Measurements from ENCODE around the gene FLOT1. TPM values are rescaled to one million over a fixed set of nuclear protein-coding genes. Genes with fewer than 3 reads are reported as not detected.

Gene FLOT1
- total and polyA plus RNA-seq, 2 of the 13 experiments (the other 11 are each of a cell fraction or from before 2014, with no cell fraction given), result 82.3 to 130 TPM

DNA sequence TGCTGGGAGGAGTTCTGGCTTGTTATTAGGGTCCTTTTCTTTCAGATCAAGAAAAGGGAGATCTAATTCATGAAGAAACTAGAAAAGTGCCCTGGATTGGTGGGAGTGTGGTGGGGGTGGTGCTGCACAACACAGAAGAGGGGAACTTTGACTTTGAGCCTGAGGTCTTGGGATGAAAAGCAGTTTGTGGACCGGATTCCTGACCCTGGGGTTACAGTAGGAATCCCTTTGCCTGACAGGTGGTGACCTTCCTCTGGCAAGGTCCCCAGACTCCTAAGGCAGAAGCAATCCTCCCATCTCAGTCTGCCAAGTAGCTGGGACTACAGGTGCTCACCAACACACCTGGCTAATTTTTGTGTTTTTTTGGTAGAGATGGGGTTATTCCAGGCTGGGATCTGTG lies 47.1 kb upstream of the FLOT1 start (continued):
- peak; percentile 87 for TF ChIP-seq HNF4G (IDR thresholded peaks at IDR 0.05; ENCODE audit: borderline replicate concordance, low read depth, low read length)
- peak; percentile 78; the same call in 1 of the 2 replicates for TF ChIP-seq HNF4G (CRISPR knock-in tag; IDR thresholded peaks at IDR 0.05; ENCODE audit: borderline replicate concordance, low read depth)
- TF ChIP-seq ONECUT2 (CRISPR knock-in tag; IDR thresholded peaks at IDR 0.05), result 0 out of 2 replicates have a peak, but pooled peaks have one; percentile 5
- 0 out of 2 replicates have a peak, but pooled peaks have one; percentile 23 for TF ChIP-seq MIER3 (CRISPR knock-in tag; IDR thresholded peaks at IDR 0.05; ENCODE audit: borderline replicate concordance)
- TF ChIP-seq SMYD3 (CRISPR knock-in tag; IDR thresholded peaks at IDR 0.05), result no peak
- TF ChIP-seq, protein P1, sequence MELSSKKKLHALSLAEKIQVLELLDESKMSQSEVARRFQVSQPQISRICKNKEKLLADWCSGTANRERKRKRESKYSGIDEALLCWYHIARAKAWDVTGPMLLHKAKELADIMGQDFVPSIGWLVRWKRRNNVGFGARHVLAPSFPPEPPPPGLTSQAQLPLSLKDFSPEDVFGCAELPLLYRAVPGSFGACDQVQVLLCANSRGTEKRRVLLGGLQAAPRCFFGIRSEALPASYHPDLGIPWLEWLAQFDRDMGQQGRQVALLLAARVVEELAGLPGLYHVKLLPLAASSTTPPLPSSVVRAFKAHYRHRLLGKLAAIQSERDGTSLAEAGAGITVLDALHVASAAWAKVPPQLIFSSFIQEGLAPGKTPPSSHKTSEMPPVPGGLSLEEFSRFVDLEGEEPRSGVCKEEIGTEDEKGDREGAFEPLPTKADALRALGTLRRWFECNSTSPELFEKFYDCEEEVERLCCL (CRISPR knock-in tag; IDR thresholded peaks at IDR 0.05; ENCODE audit: borderline replicate concordance), result no peak
- TF ChIP-seq SOX13 (IDR thresholded peaks at IDR 0.05), result no peak
- peak in 1 of 2 experiments; percentile 64; a peak in 2 of 4 replicates for TF ChIP-seq SOX13 (CRISPR knock-in tag; conservative IDR thresholded peaks at IDR 0.05 in 1 of 2, IDR thresholded peaks at IDR 0.05 in 1 of 2)
- no peak for TF ChIP-seq ZSCAN31 (CRISPR knock-in tag; IDR thresholded peaks at IDR 0.05; ENCODE audit: low read depth)
- TF ChIP-seq, protein P2, sequence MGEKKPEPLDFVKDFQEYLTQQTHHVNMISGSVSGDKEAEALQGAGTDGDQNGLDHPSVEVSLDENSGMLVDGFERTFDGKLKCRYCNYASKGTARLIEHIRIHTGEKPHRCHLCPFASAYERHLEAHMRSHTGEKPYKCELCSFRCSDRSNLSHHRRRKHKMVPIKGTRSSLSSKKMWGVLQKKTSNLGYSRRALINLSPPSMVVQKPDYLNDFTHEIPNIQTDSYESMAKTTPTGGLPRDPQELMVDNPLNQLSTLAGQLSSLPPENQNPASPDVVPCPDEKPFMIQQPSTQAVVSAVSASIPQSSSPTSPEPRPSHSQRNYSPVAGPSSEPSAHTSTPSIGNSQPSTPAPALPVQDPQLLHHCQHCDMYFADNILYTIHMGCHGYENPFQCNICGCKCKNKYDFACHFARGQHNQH (CRISPR knock-in tag; IDR thresholded peaks at IDR 0.05), result peak; percentile 61
- no peak; the same call in 1 of the 2 replicates for TF ChIP-seq MTA1 (CRISPR knock-in tag; IDR thresholded peaks at IDR 0.05; ENCODE audit: borderline replicate concordance)
- TF ChIP-seq, protein P3, sequence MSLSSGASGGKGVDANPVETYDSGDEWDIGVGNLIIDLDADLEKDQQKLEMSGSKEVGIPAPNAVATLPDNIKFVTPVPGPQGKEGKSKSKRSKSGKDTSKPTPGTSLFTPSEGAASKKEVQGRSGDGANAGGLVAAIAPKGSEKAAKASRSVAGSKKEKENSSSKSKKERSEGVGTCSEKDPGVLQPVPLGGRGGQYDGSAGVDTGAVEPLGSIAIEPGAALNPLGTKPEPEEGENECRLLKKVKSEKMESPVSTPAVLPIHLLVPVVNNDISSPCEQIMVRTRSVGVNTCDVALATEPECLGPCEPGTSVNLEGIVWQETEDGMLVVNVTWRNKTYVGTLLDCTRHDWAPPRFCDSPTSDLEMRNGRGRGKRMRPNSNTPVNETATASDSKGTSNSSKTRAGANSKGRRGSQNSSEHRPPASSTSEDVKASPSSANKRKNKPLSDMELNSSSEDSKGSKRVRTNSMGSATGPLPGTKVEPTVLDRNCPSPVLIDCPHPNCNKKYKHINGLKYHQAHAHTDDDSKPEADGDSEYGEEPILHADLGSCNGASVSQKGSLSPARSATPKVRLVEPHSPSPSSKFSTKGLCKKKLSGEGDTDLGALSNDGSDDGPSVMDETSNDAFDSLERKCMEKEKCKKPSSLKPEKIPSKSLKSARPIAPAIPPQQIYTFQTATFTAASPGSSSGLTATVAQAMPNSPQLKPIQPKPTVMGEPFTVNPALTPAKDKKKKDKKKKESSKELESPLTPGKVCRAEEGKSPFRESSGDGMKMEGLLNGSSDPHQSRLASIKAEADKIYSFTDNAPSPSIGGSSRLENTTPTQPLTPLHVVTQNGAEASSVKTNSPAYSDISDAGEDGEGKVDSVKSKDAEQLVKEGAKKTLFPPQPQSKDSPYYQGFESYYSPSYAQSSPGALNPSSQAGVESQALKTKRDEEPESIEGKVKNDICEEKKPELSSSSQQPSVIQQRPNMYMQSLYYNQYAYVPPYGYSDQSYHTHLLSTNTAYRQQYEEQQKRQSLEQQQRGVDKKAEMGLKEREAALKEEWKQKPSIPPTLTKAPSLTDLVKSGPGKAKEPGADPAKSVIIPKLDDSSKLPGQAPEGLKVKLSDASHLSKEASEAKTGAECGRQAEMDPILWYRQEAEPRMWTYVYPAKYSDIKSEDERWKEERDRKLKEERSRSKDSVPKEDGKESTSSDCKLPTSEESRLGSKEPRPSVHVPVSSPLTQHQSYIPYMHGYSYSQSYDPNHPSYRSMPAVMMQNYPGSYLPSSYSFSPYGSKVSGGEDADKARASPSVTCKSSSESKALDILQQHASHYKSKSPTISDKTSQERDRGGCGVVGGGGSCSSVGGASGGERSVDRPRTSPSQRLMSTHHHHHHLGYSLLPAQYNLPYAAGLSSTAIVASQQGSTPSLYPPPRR (CRISPR knock-in tag; IDR thresholded peaks at IDR 0.05; ENCODE audit: borderline replicate concordance), result 0 out of 2 replicates have a peak, but pooled peaks have one; percentile 4
- TF ChIP-seq KDM1A (CRISPR knock-in tag; IDR thresholded peaks at IDR 0.05), result no peak
- peak; percentile 94 for TF ChIP-seq NR2F6 (IDR thresholded peaks at IDR 0.05)
- TF ChIP-seq NR2F6 (CRISPR knock-in tag; IDR thresholded peaks at IDR 0.05), result peak; percentile 96
- TF ChIP-seq ZMYM4 (CRISPR knock-in tag; IDR thresholded peaks at IDR 0.05), result peak; percentile 53; the same call in 1 of the 2 replicates
- TF ChIP-seq CEBPB (IDR thresholded peaks at IDR 0.05; ENCODE audit: borderline replicate concordance, low read depth, low read length), result no peak
- TF ChIP-seq LCORL (IDR thresholded peaks at IDR 0.05), result no peak
- TF ChIP-seq LCORL (CRISPR knock-in tag; IDR thresholded peaks at IDR 0.05), result peak; percentile 86
- TF ChIP-seq IRF2 (CRISPR knock-in tag; IDR thresholded peaks at IDR 0.05), result peak; percentile 18; the same call in 1 of the 2 replicates
- peak; percentile 35; the same call in 1 of the 2 replicates for TF ChIP-seq NCOA2 (CRISPR knock-in tag; IDR thresholded peaks at IDR 0.05)
- no peak for TF ChIP-seq NFE2L1 (CRISPR knock-in tag; IDR thresholded peaks at IDR 0.05; ENCODE audit: borderline replicate concordance)
- no peak for TF ChIP-seq ZBTB20 (CRISPR knock-in tag; IDR thresholded peaks at IDR 0.05; ENCODE audit: borderline replicate concordance, low read depth)
- TF ChIP-seq FOXK2 (IDR thresholded peaks at IDR 0.05), result no peak
- 0 out of 2 replicates have a peak, but pooled peaks have one; percentile 51 for TF ChIP-seq ZBTB38 (CRISPR knock-in tag; IDR thresholded peaks at IDR 0.05)
- TF ChIP-seq SIX4 (CRISPR knock-in tag; IDR thresholded peaks at IDR 0.05), result no peak
- no peak for TF ChIP-seq ZNF850 (CRISPR knock-in tag; conservative IDR thresholded peaks at IDR 0.05)
